WTC11 (cell line): ENCODE data around the gene USP49. TPM values are rescaled to one million over a fixed set of nuclear protein-coding genes. Genes with fewer than 3 reads are reported as not detected.

Experiments used
- ATAC-seq: fragments of 200-7000 bp; cut with Tn5 transposase; 2 replicates; pipeline ENCODE4 v1.10.0; 2021; ENCODE audit warnings: mild to moderate bottlenecking, moderate library complexity
- CTCF ChIA-PET: fragments of 300-600 bp; sonication (Branson Sonifier 250); formaldehyde crosslinking; loops from one replicate; lab custom pipeline; 2021; ENCODE audit warnings: antibody characterized with exemption; lab: Charles Lee
- POLR2A ChIA-PET: fragments of 350-600 bp; sonication (Branson Sonifier 250); formaldehyde crosslinking; loops from one replicate; lab custom pipeline; 2021; ENCODE audit warnings: antibody characterized with exemption; lab: Charles Lee
- DNase-seq: peaks from one replicate; pipeline ENCODE4 v3.0.0; 2021; ENCODE audit warnings: low spot score
- H3K27ac Mint-ChIP-seq: 2 replicates; pipeline ENCODE4 v1.8.0; 2021; ENCODE audit warnings: mixed read lengths
- H3K27me3 Mint-ChIP-seq: 2 replicates; pipeline ENCODE4 v1.8.0; 2021; ENCODE audit warnings: low read depth, mild to moderate bottlenecking, moderate library complexity, mixed read lengths
- H3K36me3 Mint-ChIP-seq: 2 replicates; pipeline ENCODE4 v1.8.0; 2021; ENCODE audit warnings: mixed read lengths
- H3K4me1 Mint-ChIP-seq: 2 replicates; pipeline ENCODE4 v1.8.0; 2022; ENCODE audit warnings: mixed read lengths
- H3K4me3 Mint-ChIP-seq: 2 replicates; pipeline ENCODE4 v1.8.0; 2021; ENCODE audit warnings: mild to moderate bottlenecking, moderate library complexity, mixed read lengths
- H3K9me3 Mint-ChIP-seq: 2 replicates; pipeline ENCODE4 v1.8.0; 2021; ENCODE audit warnings: mixed read lengths
- ATF3 ChIP-seq: sonication (generic); formaldehyde crosslinking; conservative IDR thresholded peaks from 2 replicates; pipeline ENCODE4 v1.8.1; 2022; ENCODE audit warnings: mild to moderate bottlenecking, missing genetic modification reagents
- E2F5 ChIP-seq: sonication (generic); formaldehyde crosslinking; IDR thresholded peaks from 2 replicates; pipeline ENCODE4 v1.8.1; 2022; ENCODE audit warnings: mild to moderate bottlenecking, moderate library complexity, missing genetic modification reagents
- ETV6 ChIP-seq: sonication (generic); formaldehyde crosslinking; IDR thresholded peaks from 2 replicates; pipeline ENCODE4 v1.8.1; 2022; ENCODE audit warnings: mild to moderate bottlenecking, missing genetic modification reagents
- FOXJ3 ChIP-seq: sonication (generic); formaldehyde crosslinking; IDR thresholded peaks from 2 replicates; pipeline ENCODE4 v1.9.0; 2021; ENCODE audit warnings: missing genetic modification reagents, mild to moderate bottlenecking, borderline replicate concordance
- GRHL2 ChIP-seq: fragments of 250-450 bp; sonication (Bioruptor Pico); IDR thresholded peaks from 2 replicates; pipeline ENCODE4 v1.8.0; 2022; ENCODE audit warnings: mild to moderate bottlenecking, moderate library complexity; ENCODE audit not compliant: insufficient replicate concordance, severe bottlenecking
- HMGA2 ChIP-seq: fragments of 250-450 bp; sonication (Bioruptor Pico); IDR thresholded peaks from 2 replicates; pipeline ENCODE4 v1.4.0; 2021; ENCODE audit warnings: mild to moderate bottlenecking, moderate library complexity
- HMGXB4 ChIP-seq: sonication (generic); formaldehyde crosslinking; IDR thresholded peaks from 2 replicates; pipeline ENCODE4 v1.8.1; 2023; ENCODE audit warnings: mild to moderate bottlenecking, moderate library complexity, missing genetic modification reagents
- IRF1 ChIP-seq: sonication (generic); formaldehyde crosslinking; IDR thresholded peaks from 2 replicates; pipeline ENCODE4 v1.8.0; 2023; ENCODE audit warnings: missing genetic modification reagents
- JUN ChIP-seq: sonication (generic); formaldehyde crosslinking; IDR thresholded peaks from 2 replicates; pipeline ENCODE4 v1.8.0; 2023; ENCODE audit warnings: mild to moderate bottlenecking, missing genetic modification reagents
- NFYB ChIP-seq: sonication (generic); formaldehyde crosslinking; conservative IDR thresholded peaks from 2 replicates; pipeline ENCODE4 v1.8.0; 2022; ENCODE audit warnings: low read depth, missing genetic modification reagents
- PREB ChIP-seq: sonication (generic); formaldehyde crosslinking; IDR thresholded peaks from 2 replicates; pipeline ENCODE4 v1.8.1; 2022; ENCODE audit warnings: mild to moderate bottlenecking, missing genetic modification reagents, moderate library complexity, borderline replicate concordance
- PRRX2 ChIP-seq: fragments of 250-450 bp; sonication (Bioruptor Pico); IDR thresholded peaks from 2 replicates; pipeline ENCODE4 v1.8.0; 2021; ENCODE audit warnings: mild to moderate bottlenecking
- RELA ChIP-seq: sonication (generic); formaldehyde crosslinking; IDR thresholded peaks from 2 replicates; pipeline ENCODE4 v1.8.1; 2022; ENCODE audit warnings: missing genetic modification reagents, mild to moderate bottlenecking, borderline replicate concordance
- RORB ChIP-seq: fragments of 250-450 bp; sonication (Bioruptor Pico); IDR thresholded peaks from 2 replicates; pipeline ENCODE4 v1.9.0; 2021; ENCODE audit warnings: mild to moderate bottlenecking
- SOX15 ChIP-seq: fragments of 250-450 bp; sonication (Bioruptor Pico); IDR thresholded peaks from 2 replicates; pipeline ENCODE4 v1.9.0; 2021; ENCODE audit warnings: mild to moderate bottlenecking
- ZBTB43 ChIP-seq: sonication (generic); formaldehyde crosslinking; IDR thresholded peaks from 2 replicates; pipeline ENCODE4 v1.8.1; 2023; ENCODE audit warnings: mild to moderate bottlenecking, missing genetic modification reagents
- ZNF138 ChIP-seq: sonication (generic); formaldehyde crosslinking; conservative IDR thresholded peaks from 2 replicates; pipeline ENCODE4 v1.8.1; 2022; ENCODE audit warnings: mild to moderate bottlenecking, moderate library complexity, missing genetic modification reagents
- ZNF396 ChIP-seq: fragments of 250-450 bp; sonication (Bioruptor Pico); IDR thresholded peaks from 2 replicates; pipeline ENCODE4 v1.8.0; 2021; ENCODE audit warnings: mild to moderate bottlenecking, moderate library complexity, borderline replicate concordance
- ZNF512 ChIP-seq: sonication (generic); formaldehyde crosslinking; IDR thresholded peaks from 2 replicates; pipeline ENCODE4 v1.8.1; 2022; ENCODE audit warnings: missing genetic modification reagents, borderline replicate concordance
- ZNF532 ChIP-seq: fragments of 250-450 bp; sonication (Bioruptor Pico); IDR thresholded peaks from 2 replicates; pipeline ENCODE4 v1.9.0; 2021; ENCODE audit warnings: mild to moderate bottlenecking, borderline replicate concordance
- ZNF671 ChIP-seq: fragments of 250-450 bp; sonication (Bioruptor Pico); IDR thresholded peaks from 2 replicates; pipeline ENCODE4 v1.8.0; 2021; ENCODE audit warnings: mild to moderate bottlenecking
- ZSCAN18 ChIP-seq: fragments of 250-450 bp; sonication (Bioruptor Pico); IDR thresholded peaks from 2 replicates; pipeline ENCODE4 v2.1.2; 2022; ENCODE audit warnings: mild to moderate bottlenecking, moderate library complexity
- total RNA-seq: library from RNA; stranded (reverse); gene quantifications from 3 replicates; pipeline ENCODE4 v1.2.3, GENCODE V29; 2021

USP49 gene
- total RNA-seq, 1 experiment from 2014 or later: 18.4 TPM

- no peak for TF ChIP-seq FOXJ3
- no peak for TF ChIP-seq PRRX2 (CRISPR knock-in tag)
- no peak for TF ChIP-seq NFYB (CRISPR knock-in tag)
- TF ChIP-seq ETV6 (CRISPR knock-in tag): no peak
- TF ChIP-seq IRF1: no peak
- TF ChIP-seq PREB: no peak
- no peak for TF ChIP-seq GRHL2 (CRISPR knock-in tag)
- no peaks in the 10 kb centered on the region for H3K36me3 Mint-ChIP-seq
- CTCF ChIA-PET: no interaction called here
- no peaks in the 10 kb centered on the region for H3K4me1 Mint-ChIP-seq
- POLR2A ChIA-PET: no interaction called here
- H3K27me3 Mint-ChIP-seq: no peaks in the 10 kb centered on the region
- H3K27ac Mint-ChIP-seq: no peak overlapping the region
- ATAC-seq (no peak), DNase-seq (no peak)
- H3K4me3 Mint-ChIP-seq: no peak overlapping the region
- no peaks in the 10 kb centered on the region for H3K9me3 Mint-ChIP-seq
Observed at GRCh38 chr6:41822021-41822420, 73.2 kb downstream of the USP49 start.

GRCh38 chr6:41821266-41821665 is 73.9 kb downstream of the USP49 start:
- H3K27me3 Mint-ChIP-seq: no peaks in the 10 kb centered on the region
- no peak overlapping the region for H3K4me3 Mint-ChIP-seq
- H3K27ac Mint-ChIP-seq: no peak overlapping the region
- H3K36me3 Mint-ChIP-seq: no peaks in the 10 kb centered on the region
- ChIA-PET CTCF (interaction anchor here (1.3 kb wide), 1 partner anchor 26 kb away, joined by 4 read pairs; no protein-coding TSS in a partner anchor), POLR2A (no interaction called here)
- no peaks in the 10 kb centered on the region for H3K9me3 Mint-ChIP-seq
- ATAC-seq (no peak), DNase-seq (no peak)
- H3K4me1 Mint-ChIP-seq: no peaks in the 10 kb centered on the region
- TF ChIP-seq RELA (CRISPR knock-in tag) (no peak), ZNF396 (CRISPR knock-in tag) (no peak), ZSCAN18 (CRISPR knock-in tag) (no peak), ZNF138 (CRISPR knock-in tag) (no peak), ZNF512 (no peak), RORB (no peak), ZBTB43 (CRISPR knock-in tag) (no peak), HMGA2 (CRISPR knock-in tag) (no peak), HMGXB4 (CRISPR knock-in tag) (no peak), E2F5 (CRISPR knock-in tag) (no peak), SOX15 (no peak), JUN (CRISPR knock-in tag) (no peak), ZNF532 (CRISPR knock-in tag) (no peak), ZNF671 (no peak), ATF3 (CRISPR knock-in tag) (no peak)
